Keratinocyte (primary cell): ENCODE results near the gene PHF2. TPM values are rescaled to one million over a fixed set of nuclear protein-coding genes. Genes with fewer than 3 reads are reported as not detected.

Source experiments
- DNase-seq: peaks from one replicate; pipeline ENCODE4 v3.0.0-alpha.2; 2011; ENCODE audit warnings: low read depth, missing footprints, low spot score
- FAIRE-seq: peaks from 2 replicates; lab custom pipeline; 2011; peaks lifted over from hg19 to GRCh38; lab: Jason Lieb, UNC
- H2AFZ ChIP-seq: 2 replicates; pipeline ENCODE4 v1.6.0; 2012; ENCODE audit warnings: low read length, control low read depth, inconsistent platforms; ENCODE audit not compliant: control insufficient read depth
- H3K27ac ChIP-seq: 2 replicates; pipeline ENCODE4 v1.5.1; 2011; ENCODE audit warnings: low read length; ENCODE audit not compliant: control insufficient read depth, insufficient read depth
- H3K27me3 ChIP-seq: 3 replicates; pipeline ENCODE4 v1.6.0; 2011; ENCODE audit warnings: low read length; ENCODE audit not compliant: control insufficient read depth, insufficient read depth; ENCODE audit errors: extremely low read depth
- H3K36me3 ChIP-seq, 2 experiments: 2 replicates in 1 of 2; 3 replicates in 1 of 2; pipeline ENCODE4 v1.5.1; 2011; ENCODE audit warnings: low read length in 2 of 2, mild to moderate bottlenecking in 1 of 2; ENCODE audit not compliant: control insufficient read depth in 2 of 2, insufficient read depth in 2 of 2; ENCODE audit errors: extremely low read depth in 1 of 2
- H3K4me1 ChIP-seq: 3 replicates; pipeline ENCODE4 v1.5.1; 2011; ENCODE audit warnings: low read length; ENCODE audit not compliant: control insufficient read depth, insufficient read depth; ENCODE audit errors: extremely low read depth
- H3K4me2 ChIP-seq: 3 replicates; pipeline ENCODE4 v1.6.0; 2011; ENCODE audit warnings: low read depth, low read length; ENCODE audit not compliant: control insufficient read depth, insufficient read depth; ENCODE audit errors: extremely low read depth
- H3K4me3 ChIP-seq, 3 experiments: fragments of 200-600 bp in 1 of 3; sonication (generic) in 1 of 3; 2 replicates in 2 of 3; 3 replicates in 1 of 3; pipeline ENCODE4 v1.5.1; 2011 to 2016; ENCODE audit warnings: low read length in 3 of 3, mild to moderate bottlenecking in 3 of 3, control low read depth in 2 of 3, inconsistent platforms in 1 of 3, low read depth in 1 of 3, mixed read lengths in 1 of 3, mixed run types in 1 of 3, moderate library complexity in 1 of 3; ENCODE audit not compliant: control insufficient read depth in 2 of 3, insufficient read depth in 2 of 3; ENCODE audit errors: extremely low read depth in 1 of 3
- H3K79me2 ChIP-seq: 2 replicates; pipeline ENCODE4 v1.6.0; 2012; ENCODE audit warnings: low read length; ENCODE audit not compliant: control insufficient read depth, insufficient read depth
- H3K9ac ChIP-seq: 3 replicates; pipeline ENCODE4 v1.6.0; 2011; ENCODE audit warnings: low read length; ENCODE audit not compliant: control insufficient read depth, insufficient read depth; ENCODE audit errors: extremely low read depth
- H3K9me1 ChIP-seq: 3 replicates; pipeline ENCODE4 v1.6.0; 2011; ENCODE audit warnings: low read length; ENCODE audit not compliant: control insufficient read depth, insufficient read depth; ENCODE audit errors: extremely low read depth
- H3K9me3 ChIP-seq: 2 replicates; pipeline ENCODE4 v1.5.1; 2012; ENCODE audit warnings: low read depth, low read length; ENCODE audit not compliant: control insufficient read depth
- H4K20me1 ChIP-seq: 3 replicates; pipeline ENCODE4 v1.6.0; 2011; ENCODE audit warnings: low read length; ENCODE audit not compliant: control insufficient read depth, insufficient read depth; ENCODE audit errors: extremely low read depth
- CTCF ChIP-seq, 3 experiments: IDR thresholded peaks in 1 of 3; conservative IDR thresholded peaks in 1 of 3; optimal IDR thresholded peaks in 1 of 3; 2 replicates in 2 of 3; 3 replicates in 1 of 3; pipeline versions ENCODE3 to v1.5.1; 2011; ENCODE audit warnings: low read length in 3 of 3, mild to moderate bottlenecking in 3 of 3, moderate library complexity in 2 of 3, control low read depth in 1 of 3, inconsistent platforms in 1 of 3; ENCODE audit not compliant: insufficient read depth in 2 of 3; ENCODE audit errors: extremely low read depth in 1 of 3
- EZH2 ChIP-seq: IDR thresholded peaks from one replicate; pipeline ENCODE4 v1.6.1; 2012; ENCODE audit warnings: inconsistent platforms, mild to moderate bottlenecking, low read length, moderate library complexity
- dilution Hi-C: fragments of 300-500 bp; cut with MboI; formaldehyde crosslinking; loops from one replicate; pipeline ENCODE4 v1.7.0; 2020; ENCODE audit warnings: low sequenced_read_pairs; ENCODE audit not compliant: extremely low pct_ligation_motif_present
- polyA plus RNA-seq, 5 experiments: library from polyadenylated mRNA; depleted of rRNA in 3 of 5; stranded (reverse) in 3 of 5; stranded (forward) in 1 of 5; unstranded in 1 of 5; fragments of >200 nt; gene quantifications; 1 replicate in 1 of 5; 2 replicates in 3 of 5; 3 replicates in 1 of 5; pipeline versions ENCODE4 v1.2.1 to v1.2.3, GENCODE V29; 2011 to 2012; ENCODE audit warnings: missing spikeins in 2 of 5, low read depth in 1 of 5, low replicate concordance in 1 of 5

PHF2 gene
- polyA plus RNA-seq, 1 donor (not counting 4 experiments of a cell fraction or from before 2014, with no cell fraction given), result 5.1 TPM

- Histone ChIP-seq H3K36me3 (no peaks in the 10 kb centered on the region), H3K4me1 (peaks cover 12% of the 10 kb centered on the region), H3K4me2 (no peak overlapping the region), H3K9ac (no peak overlapping the region), H3K9me1 (no peaks in the 10 kb centered on the region), H2AFZ (no peak overlapping the region), H3K79me2 (peaks cover 50% of the 10 kb centered on the region), H3K27me3 (no peaks in the 10 kb centered on the region), H3K27ac (no peak overlapping the region), H3K9me3 (no peaks in the 10 kb centered on the region), H3K4me3 (no peak overlapping the region), H4K20me1 (peaks cover 2% of the 10 kb centered on the region)
- dilution Hi-C loops, result no loop called here
- FAIRE-seq, result no peak
- TF ChIP-seq EZH2 (no peak), CTCF (optimal IDR thresholded peaks at IDR 0.05 in 1 of 3, IDR thresholded peaks at IDR 0.05 in 1 of 3, conservative IDR thresholded peaks at IDR 0.05 in 1 of 3; ENCODE audit: extremely low read depth in 1 of 3, insufficient read depth in 2 of 3, low read length in 3 of 3) (no peak)
- no peak for DNase-seq
These were observed 13.3 kb downstream of the PHF2 start for GRCh38 chr9:93589688-93590087.

GRCh38 chr9:93590609-93591234 lies 14.3 kb downstream of the PHF2 start:
- Histone ChIP-seq H3K27me3 (no peaks in the 10 kb centered on the region), H3K9ac (no peak overlapping the region), H2AFZ (no peak overlapping the region), H3K4me2 (no peak overlapping the region), H3K9me3 (no peaks in the 10 kb centered on the region), H3K9me1 (no peaks in the 10 kb centered on the region), H3K79me2 (peaks cover 43% of the 10 kb centered on the region), H4K20me1 (peaks cover 2% of the 10 kb centered on the region), H3K4me1 (peaks cover 14% of the 10 kb centered on the region), H3K27ac (no peak overlapping the region), H3K36me3 (no peaks in the 10 kb centered on the region), H3K4me3 (no peak overlapping the region)
- TF ChIP-seq CTCF (optimal IDR thresholded peaks at IDR 0.05 in 1 of 3, IDR thresholded peaks at IDR 0.05 in 1 of 3, conservative IDR thresholded peaks at IDR 0.05 in 1 of 3; ENCODE audit: extremely low read depth in 1 of 3, insufficient read depth in 2 of 3, low read length in 3 of 3) (no peak), EZH2 (no peak)
- DNase-seq (no peak), FAIRE-seq (no peak)
- dilution Hi-C loops, result no loop called here
